Measurements from ENCODE around the gene SLC35E2B. TPM values are rescaled to one million over a fixed set of nuclear protein-coding genes. Genes with fewer than 3 reads are reported as not detected.
A peak's percentile ranks its signal among the peaks of the same experiment; 100 is the strongest.
"Not testable (repeated sequence)": the region's sequence is repeated elsewhere in the genome, so short reads cannot be mapped to it uniquely, and the experiment has no call there.

The SLC35E2B gene
- total RNA-seq: 10 to 100 TPM; 40.3 to 67.1 TPM

- H3K9me3 ChIP-seq; intact Hi-C loops (cut with DNase I); H3K36me3 ChIP-seq; H3K27me3 ChIP-seq (replicated peaks; ENCODE audit: insufficient read depth); H3K4me1 ChIP-seq (replicated peaks): not testable (repeated sequence)
- TF ChIP-seq CTCF (IDR thresholded peaks at IDR 0.05) (peak in 2 of 4 experiments; percentile 34 to 62), POLR2AphosphoS5 (IDR thresholded peaks at IDR 0.05) (peak; percentile 55)
- 0% methylated on average over 7 of the region's 98 CpGs for WGBS
- Histone ChIP-seq H3K27ac (peak within 1 kb of the TSS; percentile 89 to 96), H3K4me3 (peak within 1 kb of the TSS; percentile 59 to 77)
- DNase-seq (ENCODE audit: low spot score): peak; percentile 88
Observed at GRCh38 chr1:1692714-1693647, at the start of gene SLC35E2B. Gene SLC35E2B, minus strand, starts transcription at chr1:1692795. Its CDS starts 16,096 bp downstream, at chr1:1676699.

- H3K36me3 ChIP-seq; H3K27ac ChIP-seq; H3K4me1 ChIP-seq (replicated peaks); H3K9me3 ChIP-seq; H3K27me3 ChIP-seq (replicated peaks; ENCODE audit: insufficient read depth); H3K4me3 ChIP-seq; DNase-seq (ENCODE audit: low spot score); intact Hi-C loops (cut with DNase I): not testable (repeated sequence)
- 71% methylated on average over 12 of the region's 12 CpGs for WGBS
Observed at GRCh38 chr1:1741013-1741412, 48.4 kb upstream of the SLC35E2B start.

GRCh38 chr1:1738799-1739337, 46.3 kb upstream of the SLC35E2B start:
- H3K4me3 ChIP-seq; H3K36me3 ChIP-seq; H3K27me3 ChIP-seq (replicated peaks; ENCODE audit: insufficient read depth); H3K9me3 ChIP-seq; H3K4me1 ChIP-seq (replicated peaks); DNase-seq (ENCODE audit: low spot score); H3K27ac ChIP-seq; intact Hi-C loops (cut with DNase I): not testable (repeated sequence)
- 79% methylated on average over 8 of the region's 22 CpGs for WGBS

- H3K4me1 ChIP-seq (replicated peaks); H3K9me3 ChIP-seq; H3K27me3 ChIP-seq (replicated peaks; ENCODE audit: insufficient read depth); intact Hi-C loops (cut with DNase I); DNase-seq (ENCODE audit: low spot score); H3K27ac ChIP-seq; H3K4me3 ChIP-seq; H3K36me3 ChIP-seq: not testable (repeated sequence)
- 94% methylated on average over 22 of the region's 44 CpGs for WGBS
Observed at GRCh38 chr1:1737675-1738590, 45.3 kb upstream of the SLC35E2B start.

- intact Hi-C loops (cut with DNase I): no loop called here
- no peak overlapping the region for H3K27ac ChIP-seq
Observed at GRCh38 chr1:1732381-1732780, 39.8 kb upstream of the SLC35E2B start.

More at GRCh38 chr1:1732381-1732780, 39.8 kb upstream of the SLC35E2B start:
- peaks cover 0 to 3% of the 10 kb centered on the region in 2 donors for H3K36me3 ChIP-seq
- H3K9me3 ChIP-seq: no peaks in the 10 kb centered on the region
- no peak overlapping the region for H3K4me3 ChIP-seq
- no peaks in the 10 kb centered on the region for H3K27me3 ChIP-seq (replicated peaks; ENCODE audit: insufficient read depth)
- 88% methylated on average over 17 of the region's 17 CpGs for WGBS
- TF ChIP-seq CTCF (IDR thresholded peaks at IDR 0.05) (no peak), POLR2A (IDR thresholded peaks at IDR 0.05) (no peak), POLR2AphosphoS5 (IDR thresholded peaks at IDR 0.05) (no peak)
- no peak for DNase-seq (ENCODE audit: low spot score)
- no peaks in the 10 kb centered on the region for H3K4me1 ChIP-seq (replicated peaks)
